Activated CD8-positive, alpha-beta T cell treated with anti-CD3 and anti-CD28 coated beads for 36 hours (primary cell): Measurements from ENCODE around the gene TBPL2. TPM values are rescaled to one million over a fixed set of nuclear protein-coding genes. Genes with fewer than 3 reads are reported as not detected.

Experiments used
- ATAC-seq: fragments of 200-7000 bp; cut with Tn5 transposase; one replicate; pipeline ENCODE4 v1.10.0; 2021; ENCODE audit warnings: mild to moderate bottlenecking, moderate library complexity
- CTCF ChIA-PET: fragments of 350-600 bp; sonication (Branson Sonifier 250); formaldehyde crosslinking; loops from one replicate; lab custom pipeline; 2021; ENCODE audit warnings: antibody characterized with exemption; lab: Charles Lee
- POLR2A ChIA-PET: fragments of 350-600 bp; sonication (Branson Sonifier 250); formaldehyde crosslinking; loops from one replicate; lab custom pipeline; 2021; ENCODE audit warnings: antibody characterized with exemption; lab: Charles Lee
- DNase-seq: peaks from one replicate; pipeline ENCODE4 v3.0.0-alpha.2; 2020
- H3K27ac Mint-ChIP-seq: one replicate; pipeline ENCODE4 v1.8.0; 2021; ENCODE audit warnings: mild to moderate bottlenecking, mixed read lengths
- H3K27me3 Mint-ChIP-seq: one replicate; pipeline ENCODE4 v1.8.0; 2021; ENCODE audit warnings: mixed read lengths
- H3K36me3 Mint-ChIP-seq: one replicate; pipeline ENCODE4 v1.8.0; 2021; ENCODE audit warnings: low read depth, mixed read lengths
- H3K4me1 Mint-ChIP-seq: one replicate; pipeline ENCODE4 v1.8.0; 2021; ENCODE audit warnings: low read depth, mixed read lengths
- H3K4me3 Mint-ChIP-seq: one replicate; pipeline ENCODE4 v1.8.0; 2021; ENCODE audit warnings: mild to moderate bottlenecking, moderate library complexity, mixed read lengths
- H3K9me3 Mint-ChIP-seq: one replicate; pipeline ENCODE4 v1.8.0; 2021; ENCODE audit warnings: mixed read lengths
- CTCF ChIP-seq: fragments of 200-600 bp; IDR thresholded peaks from one replicate; pipeline ENCODE4 v1.8.0; 2022; ENCODE audit warnings: antibody characterized with exemption, mild to moderate bottlenecking
- intact Hi-C: fragments of 100-400 bp; cut with micrococcal nuclease; formaldehyde crosslinking; loops from one replicate; pipeline ENCODE4 v1.10.0; 2022
- total RNA-seq, 2 experiments: library from RNA; stranded (reverse); gene quantifications; one replicate each; pipeline ENCODE4 v1.2.3, GENCODE V29; 2021

TBPL2 gene
- total RNA-seq, 2 experiments from 2014 or later: not detected

GRCh38 chr14:55450124-55450523 lies 9.7 kb upstream of the TBPL2 start:
- CTCF ChIA-PET: interaction anchor here (1.0 to 1.3 kb wide), 3 partner anchors 11 to 1024 kb away, joined by 3 to 4 read pairs (median 3); no protein-coding TSS in a partner anchor
- no peak overlapping the region for H3K27ac Mint-ChIP-seq
- POLR2A ChIA-PET: no interaction called here
- peaks cover 1% of the 10 kb centered on the region for H3K4me1 Mint-ChIP-seq
- no peaks in the 10 kb centered on the region for H3K27me3 Mint-ChIP-seq
- DNase-seq (no peak), ATAC-seq (no peak)
- H3K4me3 Mint-ChIP-seq: no peak overlapping the region
- no peaks in the 10 kb centered on the region for H3K36me3 Mint-ChIP-seq
- no peak for TF ChIP-seq CTCF
- intact Hi-C loops: no loop called here
- no peaks in the 10 kb centered on the region for H3K9me3 Mint-ChIP-seq

- Mint-ChIP-seq H3K27ac (no peak overlapping the region), H3K27me3 (no peaks in the 10 kb centered on the region), H3K36me3 (no peaks in the 10 kb centered on the region), H3K4me3 (no peak overlapping the region), H3K4me1 (peaks cover 1% of the 10 kb centered on the region), H3K9me3 (no peaks in the 10 kb centered on the region)
- no peak for TF ChIP-seq CTCF
- no peak for DNase-seq
- ChIA-PET CTCF (interaction anchor here (0.6 to 1.5 kb wide), 5 partner anchors 33 to 1025 kb away, joined by 3 to 5 read pairs (median 3); no protein-coding TSS in a partner anchor), POLR2A (no interaction called here)
- no peak for ATAC-seq
- intact Hi-C loops: loop anchor here (10.0 kb wide), 1 partner anchor 126 kb away; no protein-coding TSS in a partner anchor
Measured at GRCh38 chr14:55449116-55449515, 8.7 kb upstream of the TBPL2 start.

- POLR2A ChIA-PET: interaction anchor here (0.7 to 0.8 kb wide), 2 partner anchors 9 to 14 kb away, joined by 3 to 5 read pairs; no protein-coding TSS in a partner anchor
- intact Hi-C loops: loop anchor here (10.0 kb wide), 1 partner anchor 127 kb away; no protein-coding TSS in a partner anchor
Measured at GRCh38 chr14:55448141-55448614, 7.8 kb upstream of the TBPL2 start.

GRCh38 chr14:55446833-55447232 lies 6.4 kb upstream of the TBPL2 start:
- intact Hi-C loops: loop anchor here (10.0 kb wide), 1 partner anchor 128 kb away; no protein-coding TSS in a partner anchor
- POLR2A ChIA-PET: no interaction called here
- ATAC-seq (no peak), DNase-seq (no peak)
- CTCF ChIA-PET: interaction anchor here (0.6 to 3.1 kb wide), 71 partner anchors 8 to 1789 kb away, joined by 3 to 66 read pairs (median 4); partner anchors contain the start of gene DLGAP5
- no peak overlapping the region for H3K4me3 Mint-ChIP-seq
- TF ChIP-seq CTCF: no peak
- no peaks in the 10 kb centered on the region for H3K36me3 Mint-ChIP-seq
- no peaks in the 10 kb centered on the region for H3K27me3 Mint-ChIP-seq
- peaks cover 1% of the 10 kb centered on the region for H3K4me1 Mint-ChIP-seq
- H3K27ac Mint-ChIP-seq: no peak overlapping the region
- H3K9me3 Mint-ChIP-seq: no peaks in the 10 kb centered on the region

More at GRCh38 chr14:55448141-55448614, 7.8 kb upstream of the TBPL2 start:
- no peaks in the 10 kb centered on the region for H3K36me3 Mint-ChIP-seq
- no peak for DNase-seq
- peak; percentile 37 for ATAC-seq
- CTCF ChIA-PET: interaction anchor here (0.7 to 3.1 kb wide), 3 partner anchors 14 to 1026 kb away, joined by 3 to 66 read pairs (median 5); no protein-coding TSS in a partner anchor
- no peaks in the 10 kb centered on the region for H3K27me3 Mint-ChIP-seq
- no peak overlapping the region for H3K4me3 Mint-ChIP-seq
- no peaks in the 10 kb centered on the region for H3K9me3 Mint-ChIP-seq
- no peak overlapping the region for H3K27ac Mint-ChIP-seq
- no peak for TF ChIP-seq CTCF
- H3K4me1 Mint-ChIP-seq: peaks cover 1% of the 10 kb centered on the region

GRCh38 chr14:55446127-55446736 lies 5.8 kb upstream of the TBPL2 start:
- peaks cover 1% of the 10 kb centered on the region for H3K4me1 Mint-ChIP-seq
- no peaks in the 10 kb centered on the region for H3K9me3 Mint-ChIP-seq
- H3K4me3 Mint-ChIP-seq: no peak overlapping the region
- intact Hi-C loops: loop anchor here (10.0 kb wide), 1 partner anchor 129 kb away; no protein-coding TSS in a partner anchor
- H3K27ac Mint-ChIP-seq: no peak overlapping the region
- CTCF ChIA-PET: interaction anchor here (0.6 to 3.1 kb wide), 73 partner anchors 9 to 1790 kb away, joined by 3 to 66 read pairs (median 4); partner anchors contain the start of genes DLGAP5 and MAPK1IP1L
- peak; percentile 72 for DNase-seq
- POLR2A ChIA-PET: no interaction called here
- no peaks in the 10 kb centered on the region for H3K36me3 Mint-ChIP-seq
- TF ChIP-seq CTCF: peak; percentile 85
- no peak for ATAC-seq
- no peaks in the 10 kb centered on the region for H3K27me3 Mint-ChIP-seq
